Kidney (tissue), 14 donors: Measurements from ENCODE around the gene E2F7. TPM values are rescaled to one million over a fixed set of nuclear protein-coding genes. Genes with fewer than 3 reads are reported as not detected.

Source experiments
- DNase-seq, 5 donors: peaks; one replicate each; pipeline ENCODE4 v3.0.0-alpha.2; 2013 to 2020
- FAIRE-seq: peaks from 2 replicates; lab custom pipeline; 2012; peaks lifted over from hg19 to GRCh38; lab: Jason Lieb, UNC
- H3K27ac ChIP-seq, 2 donors: one replicate each; pipeline ENCODE4 v1.7.0; 2013; ENCODE audit warnings: low read depth in 2 of 2, low read length in 2 of 2, inconsistent platforms in 1 of 2
- H3K27me3 ChIP-seq: one replicate; pipeline ENCODE4 v1.7.1; 2013; ENCODE audit warnings: low read length, inconsistent platforms; ENCODE audit not compliant: control insufficient read depth, insufficient read depth
- H3K36me3 ChIP-seq, 3 donors: one replicate each; pipeline versions ENCODE4 v1.7.0 to v1.7.1; 2013; ENCODE audit warnings: low read length in 3 of 3, control low read depth in 1 of 3, inconsistent platforms in 1 of 3; ENCODE audit not compliant: insufficient read depth in 3 of 3, control insufficient read depth in 2 of 3
- H3K4me1 ChIP-seq, 3 donors: one replicate each; pipeline versions ENCODE4 v1.7.0 to v1.7.1; 2013; ENCODE audit warnings: low read length in 3 of 3, inconsistent platforms in 1 of 3, low read depth in 1 of 3; ENCODE audit not compliant: control insufficient read depth in 2 of 3, insufficient read depth in 2 of 3
- H3K4me3 ChIP-seq, 3 donors: one replicate each; pipeline versions ENCODE4 v1.7.0 to v1.8.1; 2013; ENCODE audit warnings: low read length in 3 of 3, control low read depth in 1 of 3, inconsistent platforms in 1 of 3
- H3K9ac ChIP-seq, 3 donors: one replicate each; pipeline versions ENCODE4 v1.7.0 to v1.7.1; 2013; ENCODE audit warnings: low read length in 3 of 3, control low read depth in 1 of 3, inconsistent platforms in 1 of 3
- H3K9me3 ChIP-seq, 3 donors: one replicate each; pipeline versions ENCODE4 v1.7.0 to v1.7.1; 2013; ENCODE audit warnings: low read length in 3 of 3, control low read depth in 1 of 3, inconsistent platforms in 1 of 3; ENCODE audit not compliant: control insufficient read depth in 2 of 3, insufficient read depth in 1 of 3
- CTCF ChIP-seq: IDR thresholded peaks from 3 replicates; pipeline ENCODE4 v1.5.1; 2012; ENCODE audit warnings: mild to moderate bottlenecking, moderate library complexity, borderline replicate concordance; ENCODE audit not compliant: insufficient read depth; ENCODE audit errors: extremely low read depth
- intact Hi-C: fragments of 100-400 bp; cut with DNase I; formaldehyde crosslinking; loops from one replicate; pipeline ENCODE4 v1.11.1; 2022
- polyA plus RNA-seq: library from polyadenylated mRNA; stranded (reverse); fragments of 350-450 nt; fragmentation: Illumina TruSeq; extraction: RNeasy Lipid Tissue Mini Kit (QIAGEN cat#74804); gene quantifications from one replicate; pipeline ENCODE4 v1.2.3, GENCODE V29; 2014; ENCODE audit warnings: low read depth, low replicate concordance; ENCODE audit not compliant: insufficient read depth
- total RNA-seq: library from RNA; stranded (reverse); fragmentation: NEBNext Ultra II Directional; extraction: Animal tissue kit (Norgen Biotek cat#: 25700); gene quantifications from one replicate; pipeline ENCODE4 v1.2.1, GENCODE V29; 2021
- donor health status: control.
- donor health status: control.
- donor health status: control.
- donor health status: control.
- donor health status: control.
- donor health status: DM: yes; HTN: yes; CAD: no.
- donor health status: Normal renal cell carcinoma (clear cell type).

The E2F7 gene
- total and polyA plus RNA-seq, 2 donors from 2014 or later: 0.28 TPM; not detected in 1

GRCh38 chr12:77060136-77060882, 5.1 kb downstream of the E2F7 start:
- intact Hi-C loops: no loop called here
- FAIRE-seq (no peak), DNase-seq (no peak)
- no peaks in the 10 kb centered on the region for H3K36me3 ChIP-seq
- H3K4me1 ChIP-seq: peaks cover 0 to 5% (median 5%) of the 10 kb centered on the region in 3 donors
- H3K27ac ChIP-seq: no peak overlapping the region
- no peak for TF ChIP-seq CTCF
- H3K4me3 ChIP-seq: no peak overlapping the region
- no peak overlapping the region for H3K9ac ChIP-seq
- H3K27me3 ChIP-seq: no peaks in the 10 kb centered on the region
- no peaks in the 10 kb centered on the region for H3K9me3 ChIP-seq

- DNase-seq (no peak), FAIRE-seq (no peak)
- Histone ChIP-seq H3K9me3 (no peaks in the 10 kb centered on the region), H3K4me1 (no peaks in the 10 kb centered on the region), H3K4me3 (no peak overlapping the region), H3K27me3 (no peaks in the 10 kb centered on the region), H3K27ac (no peak overlapping the region), H3K9ac (no peak overlapping the region), H3K36me3 (no peaks in the 10 kb centered on the region)
- no peak for TF ChIP-seq CTCF
- intact Hi-C loops: no loop called here
Measured at GRCh38 chr12:77058740-77059139, 6.6 kb downstream of the E2F7 start.

GRCh38 chr12:77054851-77055250, 10.5 kb downstream of the E2F7 start:
- DNase-seq (no peak), FAIRE-seq (no peak)
- TF ChIP-seq CTCF: no peak
- H3K4me1 ChIP-seq: no peaks in the 10 kb centered on the region
- no peaks in the 10 kb centered on the region for H3K9me3 ChIP-seq
- no peaks in the 10 kb centered on the region for H3K36me3 ChIP-seq
- H3K27me3 ChIP-seq: no peaks in the 10 kb centered on the region
- no peak overlapping the region for H3K4me3 ChIP-seq
- intact Hi-C loops: no loop called here
- H3K27ac ChIP-seq: no peak overlapping the region
- H3K9ac ChIP-seq: no peak overlapping the region
